ENCODE data around the gene MAPKBP1. TPM values are rescaled to one million over a fixed set of nuclear protein-coding genes. Genes with fewer than 3 reads are reported as not detected.
A peak's percentile ranks its signal among the peaks of the same experiment; 100 is the strongest.

The MAPKBP1 gene
- total and polyA plus RNA-seq, 2 of the 4 experiments (the other 2 are of a cell fraction): 12.5 to 15.3 TPM

- H3K9me3 ChIP-seq (ENCODE audit: control insufficient read depth, insufficient read depth, low read length): no peaks in the 10 kb centered on the region
- TF ChIP-seq CHD1 (IDR thresholded peaks at IDR 0.05; ENCODE audit: low read depth, low read length): no peak
- no peak for TF ChIP-seq SMC3 (IDR thresholded peaks at IDR 0.05; ENCODE audit: low read depth, low read length)
- TF ChIP-seq USF2 (IDR thresholded peaks at IDR 0.05; ENCODE audit: low read depth, low read length): no peak
- TF ChIP-seq CEBPB (IDR thresholded peaks at IDR 0.05; ENCODE audit: low read depth, low read length): no peak
- no peak for TF ChIP-seq RFX5 (IDR thresholded peaks at IDR 0.05; ENCODE audit: low read depth, low read length)
- no peak for TF ChIP-seq ELK1 (IDR thresholded peaks at IDR 0.05; ENCODE audit: borderline replicate concordance, low read depth, low read length)
- no peak for TF ChIP-seq NFE2L2 (IDR thresholded peaks at IDR 0.05; ENCODE audit: low read depth, low read length)
- no peak for TF ChIP-seq RAD21 (IDR thresholded peaks at IDR 0.05; ENCODE audit: low read length)
- no peak for TF ChIP-seq MXI1 (IDR thresholded peaks at IDR 0.05; ENCODE audit: borderline replicate concordance, low read depth, low read length)
- TF ChIP-seq MAZ (IDR thresholded peaks at IDR 0.05; ENCODE audit: borderline replicate concordance, low read depth, low read length): no peak
- no peak for TF ChIP-seq RCOR1 (IDR thresholded peaks at IDR 0.05; ENCODE audit: insufficient replicate concordance, low read length)
- TF ChIP-seq CTCF (conservative IDR thresholded peaks at IDR 0.05; ENCODE audit: low read depth, low read length): no peak
- TF ChIP-seq FOS (IDR thresholded peaks at IDR 0.05; ENCODE audit: low read depth, low read length): no peak
- TF ChIP-seq MAFK (IDR thresholded peaks at IDR 0.05; ENCODE audit: low read depth, low read length): no peak
- no peak for TF ChIP-seq POLR2A (IDR thresholded peaks at IDR 0.05; ENCODE audit: low read depth, low read length)
- H2BK20ac ChIP-seq (ENCODE audit: low read depth, low read length): no peak overlapping the region
- no peak overlapping the region for H3K56ac ChIP-seq (ENCODE audit: extremely low read depth, insufficient read depth, low read length)
- H3K23ac ChIP-seq (ENCODE audit: low read depth, low read length): no peak overlapping the region
- H3K36me3 ChIP-seq (ENCODE audit: control insufficient read depth, insufficient read depth, low read length): peaks cover 24% of the 10 kb centered on the region
- peak overlapping the region in 1 of 2 experiments; percentile 16; a peak in 1 of 4 replicates for H4K8ac ChIP-seq (ENCODE audit: low read depth in 2 of 2, low read length in 2 of 2)
- H3K27ac ChIP-seq (ENCODE audit: insufficient read depth, low read length): peak overlapping the region; percentile 30; the same call in 1 of the 2 replicates
- no peak overlapping the region for H3K18ac ChIP-seq (ENCODE audit: low read depth, low read length)
- H3K9ac ChIP-seq (ENCODE audit: low read depth, low read length): no peak overlapping the region
- in situ Hi-C loops (cut with MboI; ENCODE audit: low sequenced_read_pairs) (no loop called here), intact Hi-C loops (cut with micrococcal nuclease) (no loop called here), dilution Hi-C loops (cut with HindIII; ENCODE audit: low sequenced_read_pairs, unreplicated experiment) (no loop called here)
- H3K9me1 ChIP-seq (ENCODE audit: insufficient read depth, low read length): 0 out of 2 replicates have a peak, but pooled peaks cover 6% of the 10 kb centered on the region
- H3K27me3 ChIP-seq (ENCODE audit: control insufficient read depth, insufficient read depth, low read length): no peaks in the 10 kb centered on the region
- no peak overlapping the region for H2AFZ ChIP-seq (replicated peaks; ENCODE audit: low read length, poor library complexity)
- ChIA-PET POLR2A (ENCODE audit: unreplicated experiment) (interaction anchor here (0.5 kb wide), 1 partner anchor 1116 kb away, joined by 3 read pairs; no protein-coding TSS in a partner anchor), CTCF (interaction anchor here (0.6 to 1.0 kb wide), 2 partner anchors 74 to 967 kb away, joined by 3 read pairs; partner anchors contain the start of gene MGA)
- no CpG with 5 or more reads among the region's 4 CpGs for WGBS, 2 experiments (ENCODE audit: extremely low coverage in 2 of 2, insufficient read length in 1 of 2)
- no peak overlapping the region for H3K4me2 ChIP-seq (ENCODE audit: low read depth, low read length)
- peak overlapping the region; percentile 65; the same call in 1 of the 2 replicates for H4K91ac ChIP-seq (ENCODE audit: insufficient read depth, low read depth, low read length)
- no peaks in the 10 kb centered on the region for H4K20me1 ChIP-seq (ENCODE audit: insufficient read depth, low read length)
- H2BK5ac ChIP-seq (ENCODE audit: low read depth, low read length, poor library complexity, severe bottlenecking): peak overlapping the region; percentile 22
- no peak overlapping the region for H2AK9ac ChIP-seq (replicated peaks; ENCODE audit: low read depth, low read length, poor library complexity)
- H4K5ac ChIP-seq (ENCODE audit: low read depth, low read length): no peak overlapping the region
- DNase-seq (peak; percentile 58), ATAC-seq (ENCODE audit: low read depth) (peak; percentile 81)
- peaks cover 3% of the 10 kb centered on the region; the same call in 1 of the 2 replicates for H3K4me1 ChIP-seq (ENCODE audit: control insufficient read depth, insufficient read depth, low read length)
- H3K79me1 ChIP-seq (ENCODE audit: low read depth in 1 of 2, low read length in 2 of 2): peaks cover 0 to 8% of the 10 kb centered on the region in 2 experiments; a peak in 2 of 4 replicates
- H2BK120ac ChIP-seq (ENCODE audit: low read depth, low read length): no peak overlapping the region
- H2AK5ac ChIP-seq (ENCODE audit: low read depth, low read length): peak overlapping the region; percentile 96
- no peak overlapping the region for H3K4me3 ChIP-seq (ENCODE audit: insufficient read depth, low read depth, low read length)
- no peak overlapping the region for H3K14ac ChIP-seq (replicated peaks; ENCODE audit: low read depth, low read length)
- H2BK15ac ChIP-seq (ENCODE audit: low read depth, low read length): no peak overlapping the region
- BruUV-seq (replicated peaks): no TSS peak
- H3K4ac ChIP-seq (ENCODE audit: low read depth, low read length): no peak overlapping the region
Observed at GRCh38 chr15:41734079-41734478, 40.2 kb upstream of the MAPKBP1 start.
